ENCODE measurements around the gene PPL.
"Not testable (repeated sequence)": the region's sequence is repeated elsewhere in the genome, so short reads cannot be mapped to it uniquely, and the experiment has no call there.

Gene PPL

GRCh38 chr16:4933433-4933832 is 3.5 kb downstream of the PPL start:
- Histone ChIP-seq H3K4me1 (ENCODE audit: control insufficient read depth, insufficient read depth, low read length, poor library complexity, severe bottlenecking) (peaks cover 4% of the 10 kb centered on the region), H3K9me3 (ENCODE audit: control insufficient read depth, low read length) (no peaks in the 10 kb centered on the region), H3K4me3 (ENCODE audit: extremely low read depth, insufficient read depth, low read length, poor library complexity, severe bottlenecking) (no peak overlapping the region), H3K36me3 (ENCODE audit: control insufficient read depth, insufficient read depth, low read length) (no peaks in the 10 kb centered on the region), H3K27ac (ENCODE audit: low read depth, low read length, severe bottlenecking) (no peak overlapping the region)
- 92 to 96% methylated on average over 5 to 7 of the region's 8 CpGs for WGBS, 2 experiments (ENCODE audit: insufficient coverage in 2 of 2)

- Histone ChIP-seq H3K4me1 (ENCODE audit: control insufficient read depth, insufficient read depth, low read length, poor library complexity, severe bottlenecking) (peaks cover 3% of the 10 kb centered on the region), H3K27ac (ENCODE audit: low read depth, low read length, severe bottlenecking) (no peak overlapping the region), H3K36me3 (ENCODE audit: control insufficient read depth, insufficient read depth, low read length) (no peaks in the 10 kb centered on the region), H3K9me3 (ENCODE audit: control insufficient read depth, low read length) (peaks cover 10% of the 10 kb centered on the region), H3K4me3 (ENCODE audit: extremely low read depth, insufficient read depth, low read length, poor library complexity, severe bottlenecking) (no peak overlapping the region)
- 85 to 89% methylated on average over 10 to 11 of the region's 11 CpGs for WGBS, 2 experiments (ENCODE audit: insufficient coverage in 2 of 2)
Observed at GRCh38 chr16:4931381-4931780, 5.6 kb downstream of the PPL start.

GRCh38 chr16:4929619-4930018 is 7.3 kb downstream of the PPL start:
- WGBS, 2 experiments (ENCODE audit: insufficient coverage in 2 of 2), result no CpG with 5 or more reads among the region's 4 CpGs
- not testable (repeated sequence) for H3K4me1 ChIP-seq (ENCODE audit: control insufficient read depth, insufficient read depth, low read length, poor library complexity, severe bottlenecking); H3K27ac ChIP-seq (ENCODE audit: low read depth, low read length, severe bottlenecking); H3K9me3 ChIP-seq (ENCODE audit: control insufficient read depth, low read length); H3K4me3 ChIP-seq (ENCODE audit: extremely low read depth, insufficient read depth, low read length, poor library complexity, severe bottlenecking); H3K36me3 ChIP-seq (ENCODE audit: control insufficient read depth, insufficient read depth, low read length)

- Histone ChIP-seq H3K9me3 (ENCODE audit: control insufficient read depth, low read length) (peaks cover 10% of the 10 kb centered on the region), H3K4me1 (ENCODE audit: control insufficient read depth, insufficient read depth, low read length, poor library complexity, severe bottlenecking) (no peaks in the 10 kb centered on the region), H3K4me3 (ENCODE audit: extremely low read depth, insufficient read depth, low read length, poor library complexity, severe bottlenecking) (no peak overlapping the region), H3K27ac (ENCODE audit: low read depth, low read length, severe bottlenecking) (no peak overlapping the region), H3K36me3 (ENCODE audit: control insufficient read depth, insufficient read depth, low read length) (no peaks in the 10 kb centered on the region)
- 58 to 73% methylated on average over 2 to 4 of the region's 6 CpGs for WGBS, 2 experiments (ENCODE audit: insufficient coverage in 2 of 2)
Observed at GRCh38 chr16:4928227-4928626, 8.7 kb downstream of the PPL start.

GRCh38 chr16:4927661-4928060 is 9.3 kb downstream of the PPL start:
- peaks cover 2% of the 10 kb centered on the region for H3K4me1 ChIP-seq (ENCODE audit: control insufficient read depth, insufficient read depth, low read length, poor library complexity, severe bottlenecking)
- no peak overlapping the region for H3K4me3 ChIP-seq (ENCODE audit: extremely low read depth, insufficient read depth, low read length, poor library complexity, severe bottlenecking)
- 64 to 71% methylated on average over 2 of the region's 2 CpGs for WGBS, 2 experiments (ENCODE audit: insufficient coverage in 2 of 2)
- peaks cover 10% of the 10 kb centered on the region for H3K9me3 ChIP-seq (ENCODE audit: control insufficient read depth, low read length)
- no peak overlapping the region for H3K27ac ChIP-seq (ENCODE audit: low read depth, low read length, severe bottlenecking)
- H3K36me3 ChIP-seq (ENCODE audit: control insufficient read depth, insufficient read depth, low read length), result no peaks in the 10 kb centered on the region

- H3K9me3 ChIP-seq (ENCODE audit: control insufficient read depth, low read length), result peaks cover 10% of the 10 kb centered on the region
- H3K27ac ChIP-seq (ENCODE audit: low read depth, low read length, severe bottlenecking), result no peak overlapping the region
- H3K4me3 ChIP-seq (ENCODE audit: extremely low read depth, insufficient read depth, low read length, poor library complexity, severe bottlenecking), result no peak overlapping the region
- H3K4me1 ChIP-seq (ENCODE audit: control insufficient read depth, insufficient read depth, low read length, poor library complexity, severe bottlenecking), result peaks cover 3% of the 10 kb centered on the region
- 100% methylated on average over 1 of the region's 2 CpGs for WGBS, 2 experiments (ENCODE audit: insufficient coverage in 2 of 2)
- H3K36me3 ChIP-seq (ENCODE audit: control insufficient read depth, insufficient read depth, low read length), result no peaks in the 10 kb centered on the region
Observed at GRCh38 chr16:4926928-4927327, 10.0 kb downstream of the PPL start.

GRCh38 chr16:4925791-4926190 is 11.2 kb downstream of the PPL start:
- no peak overlapping the region for H3K27ac ChIP-seq (ENCODE audit: low read depth, low read length, severe bottlenecking)
- WGBS, 2 experiments (ENCODE audit: insufficient coverage in 2 of 2), result 87 to 94% methylated on average over 2 to 3 of the region's 5 CpGs
- H3K4me1 ChIP-seq (ENCODE audit: control insufficient read depth, insufficient read depth, low read length, poor library complexity, severe bottlenecking), result peaks cover 3% of the 10 kb centered on the region
- H3K4me3 ChIP-seq (ENCODE audit: extremely low read depth, insufficient read depth, low read length, poor library complexity, severe bottlenecking), result no peak overlapping the region
- H3K36me3 ChIP-seq (ENCODE audit: control insufficient read depth, insufficient read depth, low read length), result no peaks in the 10 kb centered on the region
- peaks cover 10% of the 10 kb centered on the region for H3K9me3 ChIP-seq (ENCODE audit: control insufficient read depth, low read length)

GRCh38 chr16:4925293-4925607 is 11.7 kb downstream of the PPL start:
- H3K4me1 ChIP-seq (ENCODE audit: control insufficient read depth, insufficient read depth, low read length, poor library complexity, severe bottlenecking), result peaks cover 3% of the 10 kb centered on the region
- peaks cover 10% of the 10 kb centered on the region for H3K9me3 ChIP-seq (ENCODE audit: control insufficient read depth, low read length)
- no peak overlapping the region for H3K4me3 ChIP-seq (ENCODE audit: extremely low read depth, insufficient read depth, low read length, poor library complexity, severe bottlenecking)
- no peak overlapping the region for H3K27ac ChIP-seq (ENCODE audit: low read depth, low read length, severe bottlenecking)
- H3K36me3 ChIP-seq (ENCODE audit: control insufficient read depth, insufficient read depth, low read length), result no peaks in the 10 kb centered on the region
- WGBS, 2 experiments (ENCODE audit: insufficient coverage in 2 of 2), result 76 to 86% methylated on average over 3 to 4 of the region's 5 CpGs

- H3K4me3 ChIP-seq (ENCODE audit: extremely low read depth, insufficient read depth, low read length, poor library complexity, severe bottlenecking), result no peak overlapping the region
- peaks cover 3% of the 10 kb centered on the region for H3K4me1 ChIP-seq (ENCODE audit: control insufficient read depth, insufficient read depth, low read length, poor library complexity, severe bottlenecking)
- no peak overlapping the region for H3K27ac ChIP-seq (ENCODE audit: low read depth, low read length, severe bottlenecking)
- no peaks in the 10 kb centered on the region for H3K36me3 ChIP-seq (ENCODE audit: control insufficient read depth, insufficient read depth, low read length)
- peaks cover 10% of the 10 kb centered on the region for H3K9me3 ChIP-seq (ENCODE audit: control insufficient read depth, low read length)
- WGBS, 2 experiments (ENCODE audit: insufficient coverage in 2 of 2), result 57 to 60% methylated on average over 9 to 10 of the region's 12 CpGs
Observed at GRCh38 chr16:4924593-4925292, 12.2 kb downstream of the PPL start.

- Histone ChIP-seq H3K9me3 (ENCODE audit: control insufficient read depth, low read length) (peaks cover 10% of the 10 kb centered on the region), H3K4me3 (ENCODE audit: extremely low read depth, insufficient read depth, low read length, poor library complexity, severe bottlenecking) (no peak overlapping the region), H3K36me3 (ENCODE audit: control insufficient read depth, insufficient read depth, low read length) (no peaks in the 10 kb centered on the region), H3K27ac (ENCODE audit: low read depth, low read length, severe bottlenecking) (no peak overlapping the region), H3K4me1 (ENCODE audit: control insufficient read depth, insufficient read depth, low read length, poor library complexity, severe bottlenecking) (peaks cover 3% of the 10 kb centered on the region)
- WGBS, 2 experiments (ENCODE audit: insufficient coverage in 2 of 2), result 91 to 97% methylated on average over 3 of the region's 6 CpGs
Observed at GRCh38 chr16:4923853-4924252, 13.1 kb downstream of the PPL start.

GRCh38 chr16:4922721-4923342 is 14.1 kb downstream of the PPL start:
- 88 to 90% methylated on average over 15 to 16 of the region's 18 CpGs for WGBS, 2 experiments (ENCODE audit: insufficient coverage in 2 of 2)
- peaks cover 10% of the 10 kb centered on the region for H3K9me3 ChIP-seq (ENCODE audit: control insufficient read depth, low read length)
- H3K36me3 ChIP-seq (ENCODE audit: control insufficient read depth, insufficient read depth, low read length), result no peaks in the 10 kb centered on the region
- H3K4me3 ChIP-seq (ENCODE audit: extremely low read depth, insufficient read depth, low read length, poor library complexity, severe bottlenecking), result no peak overlapping the region
- no peak overlapping the region for H3K27ac ChIP-seq (ENCODE audit: low read depth, low read length, severe bottlenecking)
- peaks cover 7% of the 10 kb centered on the region for H3K4me1 ChIP-seq (ENCODE audit: control insufficient read depth, insufficient read depth, low read length, poor library complexity, severe bottlenecking)
